ENCODE measurements around the gene MSI2.
A peak's percentile ranks its signal among the peaks of the same experiment; 100 is the strongest.

Gene MSI2

DNA sequence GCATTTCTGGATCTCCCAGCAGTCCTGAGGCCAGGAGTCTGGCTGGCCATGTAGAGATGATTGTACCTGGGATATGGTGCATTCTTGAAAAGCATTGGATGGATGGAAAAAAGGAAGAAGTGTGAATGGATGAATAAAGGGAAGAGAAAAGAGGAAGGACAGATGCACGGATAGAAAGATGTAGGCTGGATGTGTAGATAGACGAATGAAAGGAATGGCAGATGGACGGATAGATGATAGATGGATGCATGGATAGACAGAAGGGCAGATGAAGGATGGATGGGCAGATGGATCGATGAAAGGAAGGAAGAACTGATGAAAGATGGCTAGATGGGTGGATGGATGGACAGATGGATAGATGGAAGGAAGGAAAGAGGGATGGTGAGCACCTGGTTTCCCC, 210.9 kb downstream of the MSI2 start:
- H3K4me3 ChIP-seq (ENCODE audit: low read length) = no peak overlapping the region
- H3K27ac ChIP-seq (ENCODE audit: low read depth, low read length) = no peak overlapping the region
- WGBS (ENCODE audit: extremely low coverage, insufficient coverage, low lambda C conversion rate) = 100% methylated on average over 1 of the region's 4 CpGs
- DNase-seq = no peak
- no peak overlapping the region for H3K9ac ChIP-seq (ENCODE audit: low read length)
- H3K27me3 ChIP-seq (ENCODE audit: insufficient read depth, low read length, poor library complexity) = no peaks in the 10 kb centered on the region
- no peak overlapping the region for H4K5ac ChIP-seq (ENCODE audit: low read length)
- H2AK5ac ChIP-seq (ENCODE audit: low read length) = no peak overlapping the region
- H3K23ac ChIP-seq (ENCODE audit: low read length) = no peak overlapping the region
- H3K18ac ChIP-seq (ENCODE audit: low read length) = no peak overlapping the region
- no peak overlapping the region for H3K56ac ChIP-seq (ENCODE audit: low read length)
- H3K4ac ChIP-seq (ENCODE audit: low read depth, low read length) = no peak overlapping the region
- H4K8ac ChIP-seq (ENCODE audit: low read depth, low read length) = no peak overlapping the region
- no peak overlapping the region for H3K4me2 ChIP-seq (ENCODE audit: low read length)
- H2BK120ac ChIP-seq (ENCODE audit: low read depth, low read length) = no peak overlapping the region
- no peaks in the 10 kb centered on the region for H3K79me2 ChIP-seq (ENCODE audit: control insufficient read depth, insufficient read depth, low read length)
- H2BK5ac ChIP-seq (ENCODE audit: low read length) = no peak overlapping the region
- no peak overlapping the region for H2BK15ac ChIP-seq (replicated peaks; ENCODE audit: low read depth)
- H3K4me1 ChIP-seq (ENCODE audit: control insufficient read depth, low read depth, low read length) = peaks cover 12% of the 10 kb centered on the region
- peaks cover 4% of the 10 kb centered on the region for H3K79me1 ChIP-seq (ENCODE audit: low read length)
- H3K36me3 ChIP-seq (ENCODE audit: control insufficient read depth, insufficient read depth, low read length) = no peaks in the 10 kb centered on the region

DNA sequence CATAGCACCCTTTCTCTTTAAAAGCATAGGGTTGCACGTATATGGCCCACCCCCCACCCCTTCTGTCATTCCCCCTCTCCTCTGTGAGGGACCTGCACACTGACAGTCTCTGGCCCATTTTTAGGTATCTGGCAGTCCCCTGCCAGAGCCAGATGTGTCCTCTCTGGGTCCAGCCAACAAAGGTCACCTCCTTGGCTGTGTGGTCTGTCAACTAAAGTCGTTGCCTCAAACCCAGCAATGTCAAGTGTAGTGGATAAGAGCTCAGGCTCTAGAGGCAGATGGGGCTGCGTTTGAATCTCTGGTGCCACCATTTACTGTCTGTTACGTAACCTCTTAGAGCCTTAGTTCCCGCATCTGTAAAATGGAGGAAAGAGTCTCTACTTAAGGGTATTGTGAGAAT, 211.5 kb downstream of the MSI2 start:
- H3K4me1 ChIP-seq (ENCODE audit: control insufficient read depth, low read depth, low read length) = peaks cover 12% of the 10 kb centered on the region
- H3K4me3 ChIP-seq (ENCODE audit: low read length) = no peak overlapping the region
- H4K8ac ChIP-seq (ENCODE audit: low read depth, low read length) = no peak overlapping the region
- H3K36me3 ChIP-seq (ENCODE audit: control insufficient read depth, insufficient read depth, low read length) = no peaks in the 10 kb centered on the region
- H2BK120ac ChIP-seq (ENCODE audit: low read depth, low read length) = no peak overlapping the region
- no CpG with 5 or more reads among the region's 5 CpGs for WGBS (ENCODE audit: extremely low coverage, insufficient coverage, low lambda C conversion rate)
- H2AK5ac ChIP-seq (ENCODE audit: low read length) = no peak overlapping the region
- no peaks in the 10 kb centered on the region for H3K27me3 ChIP-seq (ENCODE audit: insufficient read depth, low read length, poor library complexity)
- no peak overlapping the region for H3K56ac ChIP-seq (ENCODE audit: low read length)
- peaks cover 6% of the 10 kb centered on the region for H3K79me1 ChIP-seq (ENCODE audit: low read length)
- H3K18ac ChIP-seq (ENCODE audit: low read length) = no peak overlapping the region
- H3K23ac ChIP-seq (ENCODE audit: low read length) = no peak overlapping the region
- no peak overlapping the region for H4K5ac ChIP-seq (ENCODE audit: low read length)
- DNase-seq = no peak
- H3K79me2 ChIP-seq (ENCODE audit: control insufficient read depth, insufficient read depth, low read length) = no peaks in the 10 kb centered on the region
- no peak overlapping the region for H3K4ac ChIP-seq (ENCODE audit: low read depth, low read length)
- no peak overlapping the region for H2BK15ac ChIP-seq (replicated peaks; ENCODE audit: low read depth)
- no peak overlapping the region for H3K27ac ChIP-seq (ENCODE audit: low read depth, low read length)
- H3K4me2 ChIP-seq (ENCODE audit: low read length) = no peak overlapping the region
- no peak overlapping the region for H3K9ac ChIP-seq (ENCODE audit: low read length)
- H2BK5ac ChIP-seq (ENCODE audit: low read length) = no peak overlapping the region

DNA sequence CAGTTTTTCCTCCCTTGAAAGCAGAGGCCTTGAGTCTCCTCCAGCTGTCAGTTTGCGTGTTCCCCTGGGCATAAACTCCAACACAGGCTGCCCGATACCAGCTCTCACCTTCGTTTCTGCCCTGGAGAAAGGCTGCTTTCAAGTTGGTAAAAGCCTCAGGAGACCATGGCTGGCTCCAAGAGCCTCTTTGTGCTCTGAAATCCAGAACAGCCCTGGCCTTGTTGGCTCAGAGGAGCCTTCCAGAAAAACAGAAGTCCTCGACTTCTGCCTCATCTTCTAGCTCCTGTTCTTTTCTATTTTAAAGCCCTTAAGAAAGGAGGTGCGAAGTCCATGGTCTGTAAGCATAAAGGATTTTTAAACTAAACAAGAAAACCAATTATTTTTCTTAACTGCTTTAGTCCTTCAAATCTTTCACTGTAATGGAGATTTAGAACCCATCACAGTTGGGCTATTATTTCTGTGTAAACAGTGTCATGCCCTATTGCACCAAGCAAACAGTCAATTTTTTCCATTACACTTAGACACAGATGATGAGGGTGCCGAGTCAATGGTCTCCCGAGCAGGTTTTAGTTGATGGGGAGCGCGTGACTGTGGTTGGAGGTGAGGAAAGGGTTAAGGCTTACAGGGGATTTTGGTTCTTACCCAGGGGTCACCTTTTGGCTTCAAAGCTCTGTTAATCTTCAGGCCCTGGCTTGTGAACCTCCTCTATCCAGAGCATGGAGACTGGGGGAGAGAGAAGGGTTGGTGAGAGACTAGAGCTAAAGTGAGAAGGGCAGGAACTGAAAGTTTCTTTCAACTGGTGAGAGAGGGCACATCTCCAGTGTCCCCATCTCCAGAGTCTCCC, 212.8 kb downstream of the MSI2 start:
- Histone ChIP-seq H3K79me2 (ENCODE audit: control insufficient read depth, insufficient read depth, low read length) (no peaks in the 10 kb centered on the region), H3K79me1 (ENCODE audit: low read length) (peaks cover 6% of the 10 kb centered on the region), H2BK15ac (replicated peaks; ENCODE audit: low read depth) (no peak overlapping the region), H2AK5ac (ENCODE audit: low read length) (no peak overlapping the region), H3K27ac (ENCODE audit: low read depth, low read length) (no peak overlapping the region), H3K4me2 (ENCODE audit: low read length) (no peak overlapping the region), H3K18ac (ENCODE audit: low read length) (peak overlapping the region; percentile 10), H2BK5ac (ENCODE audit: low read length) (no peak overlapping the region), H3K4ac (ENCODE audit: low read depth, low read length) (no peak overlapping the region), H4K5ac (ENCODE audit: low read length) (no peak overlapping the region), H3K4me3 (ENCODE audit: low read length) (no peak overlapping the region), H3K23ac (ENCODE audit: low read length) (no peak overlapping the region), H4K8ac (ENCODE audit: low read depth, low read length) (no peak overlapping the region), H2BK120ac (ENCODE audit: low read depth, low read length) (no peak overlapping the region), H3K4me1 (ENCODE audit: control insufficient read depth, low read depth, low read length) (peaks cover 12% of the 10 kb centered on the region), H3K27me3 (ENCODE audit: insufficient read depth, low read length, poor library complexity) (no peaks in the 10 kb centered on the region), H3K36me3 (ENCODE audit: control insufficient read depth, insufficient read depth, low read length) (no peaks in the 10 kb centered on the region), H3K9ac (ENCODE audit: low read length) (no peak overlapping the region), H3K56ac (ENCODE audit: low read length) (no peak overlapping the region)
- no peak for DNase-seq
- WGBS (ENCODE audit: extremely low coverage, insufficient coverage, low lambda C conversion rate) = no CpG with 5 or more reads among the region's 9 CpGs

DNA sequence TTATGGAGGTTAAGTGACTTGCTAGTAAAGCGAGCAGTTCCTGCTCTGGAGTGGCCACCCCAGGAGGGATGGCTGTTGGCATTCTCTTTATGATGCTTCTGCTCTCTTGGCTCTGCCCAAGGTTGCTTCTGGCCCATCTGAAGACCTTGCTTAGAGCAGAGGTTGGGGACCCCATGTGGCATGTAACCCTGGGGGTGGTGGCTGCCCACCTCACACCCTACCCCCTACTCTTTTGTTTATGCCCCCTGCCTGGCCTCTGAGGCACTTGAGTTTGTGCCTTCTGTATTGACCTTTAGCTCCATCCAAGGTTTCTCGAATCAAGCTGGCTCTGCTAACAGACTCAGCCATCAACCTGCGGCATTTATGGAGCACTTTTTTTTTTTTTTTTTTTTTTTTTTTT, 214.6 kb downstream of the MSI2 start:
- Histone ChIP-seq H3K4me2 (ENCODE audit: low read length) (no peak overlapping the region), H2BK5ac (ENCODE audit: low read length) (no peak overlapping the region), H4K5ac (ENCODE audit: low read length) (no peak overlapping the region), H3K79me2 (ENCODE audit: control insufficient read depth, insufficient read depth, low read length) (no peaks in the 10 kb centered on the region), H3K56ac (ENCODE audit: low read length) (no peak overlapping the region), H2BK15ac (replicated peaks; ENCODE audit: low read depth) (no peak overlapping the region), H3K9ac (ENCODE audit: low read length) (no peak overlapping the region), H3K4ac (ENCODE audit: low read depth, low read length) (no peak overlapping the region), H3K4me3 (ENCODE audit: low read length) (no peak overlapping the region), H3K79me1 (ENCODE audit: low read length) (peaks cover 6% of the 10 kb centered on the region), H3K4me1 (ENCODE audit: control insufficient read depth, low read depth, low read length) (peaks cover 5% of the 10 kb centered on the region), H3K27ac (ENCODE audit: low read depth, low read length) (no peak overlapping the region), H3K18ac (ENCODE audit: low read length) (no peak overlapping the region), H3K27me3 (ENCODE audit: insufficient read depth, low read length, poor library complexity) (no peaks in the 10 kb centered on the region), H3K23ac (ENCODE audit: low read length) (no peak overlapping the region), H2BK120ac (ENCODE audit: low read depth, low read length) (no peak overlapping the region), H3K36me3 (ENCODE audit: control insufficient read depth, insufficient read depth, low read length) (no peaks in the 10 kb centered on the region), H4K8ac (ENCODE audit: low read depth, low read length) (no peak overlapping the region), H2AK5ac (ENCODE audit: low read length) (no peak overlapping the region)
- no CpG with 5 or more reads among the region's 3 CpGs for WGBS (ENCODE audit: extremely low coverage, insufficient coverage, low lambda C conversion rate)
- no peak for DNase-seq

DNA sequence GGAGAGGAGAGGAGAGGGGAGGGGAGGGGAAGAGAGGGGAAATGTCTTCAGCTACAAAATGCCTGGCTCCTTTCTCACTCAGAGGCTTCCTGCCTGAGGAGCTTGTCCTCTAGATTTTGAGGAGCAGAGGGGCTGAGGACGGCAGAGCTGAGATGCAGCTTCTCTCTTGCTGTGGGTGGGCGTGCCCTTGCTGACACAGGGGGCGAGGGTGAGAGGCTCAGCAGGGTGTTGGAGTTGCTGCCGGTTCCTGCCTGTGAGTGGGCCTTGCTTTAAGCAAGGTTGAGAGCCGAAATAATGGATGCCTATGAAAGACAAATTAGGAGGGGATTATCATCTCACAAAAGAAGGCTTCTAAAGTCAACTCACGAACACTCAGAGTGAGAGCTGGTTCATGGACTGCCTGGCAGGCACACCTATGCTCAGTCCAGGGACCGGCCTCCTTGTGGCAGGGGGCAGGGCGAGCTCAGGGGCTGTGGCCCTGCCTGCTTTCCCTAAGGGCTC, 215.6 kb downstream of the MSI2 start:
- Histone ChIP-seq H3K23ac (ENCODE audit: low read length) (no peak overlapping the region), H3K79me2 (ENCODE audit: control insufficient read depth, insufficient read depth, low read length) (no peaks in the 10 kb centered on the region), H3K27me3 (ENCODE audit: insufficient read depth, low read length, poor library complexity) (no peaks in the 10 kb centered on the region), H2BK15ac (replicated peaks; ENCODE audit: low read depth) (no peak overlapping the region), H3K4me3 (ENCODE audit: low read length) (no peak overlapping the region), H3K56ac (ENCODE audit: low read length) (no peak overlapping the region), H2AK5ac (ENCODE audit: low read length) (no peak overlapping the region), H3K36me3 (ENCODE audit: control insufficient read depth, insufficient read depth, low read length) (no peaks in the 10 kb centered on the region), H3K18ac (ENCODE audit: low read length) (no peak overlapping the region), H4K8ac (ENCODE audit: low read depth, low read length) (no peak overlapping the region), H3K4me2 (ENCODE audit: low read length) (no peak overlapping the region), H3K9ac (ENCODE audit: low read length) (no peak overlapping the region), H3K4me1 (ENCODE audit: control insufficient read depth, low read depth, low read length) (peaks cover 7% of the 10 kb centered on the region), H2BK5ac (ENCODE audit: low read length) (no peak overlapping the region), H4K5ac (ENCODE audit: low read length) (no peak overlapping the region), H3K27ac (ENCODE audit: low read depth, low read length) (no peak overlapping the region), H2BK120ac (ENCODE audit: low read depth, low read length) (no peak overlapping the region), H3K4ac (ENCODE audit: low read depth, low read length) (no peak overlapping the region), H3K79me1 (ENCODE audit: low read length) (peaks cover 6% of the 10 kb centered on the region)
- peak; percentile 56 for DNase-seq
- WGBS (ENCODE audit: extremely low coverage, insufficient coverage, low lambda C conversion rate) = no CpG with 5 or more reads among the region's 8 CpGs

DNA sequence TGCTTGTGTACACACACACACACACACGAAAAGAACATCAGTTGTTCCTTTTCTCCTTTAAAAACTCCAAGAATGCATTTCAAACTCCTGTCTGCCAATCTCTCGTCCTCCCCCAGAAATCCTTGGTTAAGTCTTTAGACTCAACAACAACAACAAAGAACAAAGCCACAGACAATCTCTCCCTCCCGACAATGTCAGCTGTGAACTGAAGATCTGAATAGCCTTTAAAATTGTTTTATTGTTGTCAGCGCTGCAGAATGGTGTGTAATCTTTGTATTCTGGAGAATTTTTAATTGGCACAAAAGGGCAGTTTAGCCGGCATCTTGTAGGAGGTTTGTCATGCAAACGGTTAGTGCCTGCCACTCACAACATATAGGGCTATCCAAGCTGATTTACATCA, 219.5 kb downstream of the MSI2 start:
- no peak overlapping the region for H4K8ac ChIP-seq (ENCODE audit: low read depth, low read length)
- no peak overlapping the region for H2AK5ac ChIP-seq (ENCODE audit: low read length)
- H3K18ac ChIP-seq (ENCODE audit: low read length) = no peak overlapping the region
- no peak overlapping the region for H3K56ac ChIP-seq (ENCODE audit: low read length)
- no peak for DNase-seq
- no peak overlapping the region for H3K9ac ChIP-seq (ENCODE audit: low read length)
- no peak overlapping the region for H3K4me2 ChIP-seq (ENCODE audit: low read length)
- H3K79me2 ChIP-seq (ENCODE audit: control insufficient read depth, insufficient read depth, low read length) = no peaks in the 10 kb centered on the region
- no peak overlapping the region for H3K23ac ChIP-seq (ENCODE audit: low read length)
- no peak overlapping the region for H2BK5ac ChIP-seq (ENCODE audit: low read length)
- no peak overlapping the region for H4K5ac ChIP-seq (ENCODE audit: low read length)
- H3K79me1 ChIP-seq (ENCODE audit: low read length) = peaks cover 4% of the 10 kb centered on the region
- H3K27ac ChIP-seq (ENCODE audit: low read depth, low read length) = no peak overlapping the region
- H3K4me1 ChIP-seq (ENCODE audit: control insufficient read depth, low read depth, low read length) = peaks cover 15% of the 10 kb centered on the region
- no peak overlapping the region for H3K4me3 ChIP-seq (ENCODE audit: low read length)
- H3K4ac ChIP-seq (ENCODE audit: low read depth, low read length) = no peak overlapping the region
- no peak overlapping the region for H2BK15ac ChIP-seq (replicated peaks; ENCODE audit: low read depth)
- no peaks in the 10 kb centered on the region for H3K36me3 ChIP-seq (ENCODE audit: control insufficient read depth, insufficient read depth, low read length)
- no peak overlapping the region for H2BK120ac ChIP-seq (ENCODE audit: low read depth, low read length)
- no peaks in the 10 kb centered on the region for H3K27me3 ChIP-seq (ENCODE audit: insufficient read depth, low read length, poor library complexity)
- WGBS (ENCODE audit: extremely low coverage, insufficient coverage, low lambda C conversion rate) = no CpG with 5 or more reads among the region's 6 CpGs
